ENCODE results near the gene BCKDHA.
"Not testable (repeated sequence)": the region's sequence is repeated elsewhere in the genome, so short reads cannot be mapped to it uniquely, and the experiment has no call there.

Gene BCKDHA

GRCh38 chr19:41408256-41408655 is 10.6 kb downstream of the BCKDHA start:
- no peak for DNase-seq

- not testable (repeated sequence) for DNase-seq
Observed at GRCh38 chr19:41408846-41409245, 11.2 kb downstream of the BCKDHA start.

DNA sequence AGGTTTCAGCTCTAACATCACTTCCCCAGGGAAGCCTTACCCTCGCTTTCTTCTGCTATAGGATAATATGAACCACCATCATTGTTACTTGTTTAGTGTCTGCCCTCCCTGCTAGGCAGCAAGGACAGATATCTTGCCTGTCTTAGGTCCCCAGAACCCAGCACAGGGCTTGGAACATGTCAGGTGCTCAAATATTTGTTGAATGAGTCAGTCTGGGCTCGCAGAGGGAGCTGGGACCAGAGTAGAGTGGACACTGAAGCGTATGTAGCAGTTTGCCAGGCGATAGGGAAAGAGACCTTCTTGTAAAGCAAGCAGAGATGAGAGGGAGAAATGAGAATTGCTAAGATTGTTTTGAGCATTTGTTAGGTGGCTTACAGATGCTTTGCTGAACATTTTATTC is 11.7 kb downstream of the BCKDHA start:
- peak; percentile 64 for DNase-seq

DNA sequence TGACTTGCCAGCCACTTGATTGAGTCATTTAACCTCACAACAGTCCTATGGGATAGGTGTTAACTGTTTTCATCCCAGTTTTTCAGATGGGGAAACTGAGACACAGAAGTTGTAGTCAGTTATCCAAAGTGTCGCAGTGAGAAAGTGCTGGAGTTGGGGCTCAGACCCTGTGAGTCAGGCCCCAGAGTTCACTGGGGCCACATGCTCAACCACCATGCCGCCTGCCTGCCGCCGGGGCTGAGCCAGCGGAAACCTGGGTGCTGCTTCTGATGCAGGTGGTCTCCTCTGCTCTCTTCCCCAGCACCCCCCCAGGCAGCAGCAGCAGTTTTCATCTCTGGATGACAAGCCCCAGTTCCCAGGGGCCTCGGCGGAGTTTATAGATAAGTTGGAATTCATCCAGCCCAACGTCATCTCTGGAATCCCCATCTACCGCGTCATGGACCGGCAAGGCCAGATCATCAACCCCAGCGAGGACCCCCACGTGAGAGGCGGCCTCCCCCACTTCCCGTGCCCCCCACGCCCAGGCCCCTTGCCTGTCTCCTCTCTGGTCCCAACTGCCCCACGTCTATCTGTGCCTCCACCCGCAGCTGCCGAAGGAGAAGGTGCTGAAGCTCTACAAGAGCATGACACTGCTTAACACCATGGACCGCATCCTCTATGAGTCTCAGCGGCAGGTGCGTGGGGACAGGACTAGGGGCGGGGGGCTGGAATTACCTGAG is 12.9 kb downstream of the BCKDHA start:
- DNase-seq = no peak

GRCh38 chr19:41411100-41411967 is 13.7 kb downstream of the BCKDHA start:
- no peak for DNase-seq

DNA sequence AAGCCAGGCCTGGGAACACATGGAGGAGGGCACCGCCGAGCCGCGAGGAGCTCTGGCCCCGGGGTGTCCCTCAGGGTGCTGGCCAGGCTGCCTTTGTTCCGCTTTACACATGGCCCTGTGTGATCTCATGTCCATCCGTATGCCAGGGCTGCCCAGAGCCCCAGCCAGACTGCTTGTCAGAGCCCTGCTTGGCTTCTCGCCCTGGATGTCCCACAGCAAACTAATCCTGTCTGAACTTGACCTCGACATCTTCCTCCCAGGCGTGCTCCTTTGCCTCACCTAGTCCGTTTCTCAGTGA is 14.3 kb downstream of the BCKDHA start:
- DNase-seq = no peak

- no peak for DNase-seq
Observed at GRCh38 chr19:41412953-41413352, 15.3 kb downstream of the BCKDHA start.

- no peak for DNase-seq
Observed at GRCh38 chr19:41413947-41414346, 16.3 kb downstream of the BCKDHA start.

DNA sequence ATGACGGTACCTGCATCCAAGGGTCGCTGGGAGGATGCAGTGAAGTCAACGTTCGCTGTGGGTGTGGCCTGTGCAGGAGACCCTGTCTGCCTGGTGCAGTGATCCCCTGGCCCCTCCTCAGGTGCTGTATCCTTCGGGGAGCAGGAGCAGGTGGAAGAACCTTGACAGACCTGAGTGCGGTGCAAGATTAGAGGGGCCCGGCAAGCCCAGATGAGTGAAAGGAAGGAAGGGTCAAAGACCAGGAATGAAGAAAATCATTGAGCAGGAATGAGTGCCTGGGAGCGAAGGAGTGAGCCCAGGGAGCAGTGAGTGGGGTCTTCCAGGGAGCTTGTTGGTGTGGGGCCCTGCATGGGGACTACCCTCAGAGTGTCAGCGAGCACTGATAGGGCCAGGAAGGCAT is 16.8 kb downstream of the BCKDHA start:
- DNase-seq = no peak

DNA sequence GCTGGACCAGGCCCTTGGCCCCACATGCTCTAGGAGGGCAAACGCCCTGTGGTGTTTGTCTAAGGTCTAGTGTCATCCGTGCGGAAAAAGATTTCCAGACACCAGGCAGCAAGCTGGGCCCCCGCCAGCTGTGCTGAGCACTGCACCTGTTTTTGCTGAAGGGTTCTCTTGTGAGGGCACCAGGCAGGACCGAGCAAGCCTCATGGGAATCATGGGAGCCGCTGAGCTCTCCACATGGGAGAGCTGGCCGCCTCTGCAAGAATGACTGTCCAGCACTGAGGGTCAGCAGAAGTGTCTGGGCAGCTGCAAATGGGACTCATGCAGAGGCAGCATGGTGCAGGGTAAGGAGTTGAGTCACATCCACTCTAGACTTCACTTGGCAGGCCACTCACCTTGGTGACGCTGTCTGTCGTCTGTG is 17.5 kb downstream of the BCKDHA start:
- no peak for DNase-seq

DNA sequence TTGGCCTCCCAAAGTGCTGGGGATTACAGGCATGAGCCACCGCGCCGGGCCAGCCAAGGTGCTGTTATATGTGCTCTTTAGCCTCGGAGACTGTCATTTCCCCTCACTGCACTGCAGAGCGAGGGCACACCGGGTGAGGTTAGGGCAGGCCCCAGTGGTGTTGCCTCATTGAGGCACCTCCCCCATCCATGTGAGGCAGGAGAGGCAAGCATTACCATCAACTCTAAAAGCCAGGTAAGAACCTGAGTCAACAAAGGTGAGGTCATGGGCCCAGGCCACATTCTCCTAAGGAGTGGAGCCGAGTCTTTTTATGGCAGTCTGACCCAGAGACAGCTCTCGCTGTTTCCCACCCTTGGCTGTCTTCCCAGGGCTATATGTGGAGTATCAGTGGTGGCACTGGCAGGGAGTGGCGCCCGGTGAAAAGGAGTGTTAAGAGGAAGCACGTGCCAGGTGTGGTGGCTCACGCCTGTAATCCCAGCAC is 18.6 kb downstream of the BCKDHA start:
- DNase-seq = no peak

- DNase-seq = no peak
Observed at GRCh38 chr19:41420101-41420880, 22.7 kb downstream of the BCKDHA start.

GRCh38 chr19:41421314-41421713 is 23.7 kb downstream of the BCKDHA start:
- no peak for DNase-seq

- DNase-seq = no peak
Observed at GRCh38 chr19:41421973-41422372, 24.4 kb downstream of the BCKDHA start.

GRCh38 chr19:41422456-41422855 is 24.8 kb downstream of the BCKDHA start:
- no peak for DNase-seq

DNA sequence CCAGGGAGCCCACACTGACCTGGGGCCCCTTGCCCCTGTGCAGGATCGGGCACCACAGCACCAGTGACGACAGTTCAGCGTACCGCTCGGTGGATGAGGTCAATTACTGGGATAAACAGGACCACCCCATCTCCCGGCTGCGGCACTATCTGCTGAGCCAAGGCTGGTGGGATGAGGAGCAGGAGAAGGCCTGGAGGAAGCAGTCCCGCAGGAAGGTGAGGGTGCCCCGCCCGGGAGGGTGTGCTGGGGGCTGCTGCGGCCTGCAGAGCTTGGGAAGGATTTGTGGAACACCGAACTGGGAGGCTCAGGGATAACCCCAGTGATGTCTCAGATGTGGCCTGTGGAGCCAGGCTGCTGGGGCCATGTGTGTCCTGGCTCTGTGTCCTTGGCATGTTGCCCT is 25.3 kb downstream of the BCKDHA start:
- no peak for DNase-seq

- DNase-seq = no peak
Observed at GRCh38 chr19:41424335-41425173, 26.9 kb downstream of the BCKDHA start.

GRCh38 chr19:41425174-41426115 is 27.8 kb downstream of the BCKDHA start:
- DNase-seq = no peak

DNA sequence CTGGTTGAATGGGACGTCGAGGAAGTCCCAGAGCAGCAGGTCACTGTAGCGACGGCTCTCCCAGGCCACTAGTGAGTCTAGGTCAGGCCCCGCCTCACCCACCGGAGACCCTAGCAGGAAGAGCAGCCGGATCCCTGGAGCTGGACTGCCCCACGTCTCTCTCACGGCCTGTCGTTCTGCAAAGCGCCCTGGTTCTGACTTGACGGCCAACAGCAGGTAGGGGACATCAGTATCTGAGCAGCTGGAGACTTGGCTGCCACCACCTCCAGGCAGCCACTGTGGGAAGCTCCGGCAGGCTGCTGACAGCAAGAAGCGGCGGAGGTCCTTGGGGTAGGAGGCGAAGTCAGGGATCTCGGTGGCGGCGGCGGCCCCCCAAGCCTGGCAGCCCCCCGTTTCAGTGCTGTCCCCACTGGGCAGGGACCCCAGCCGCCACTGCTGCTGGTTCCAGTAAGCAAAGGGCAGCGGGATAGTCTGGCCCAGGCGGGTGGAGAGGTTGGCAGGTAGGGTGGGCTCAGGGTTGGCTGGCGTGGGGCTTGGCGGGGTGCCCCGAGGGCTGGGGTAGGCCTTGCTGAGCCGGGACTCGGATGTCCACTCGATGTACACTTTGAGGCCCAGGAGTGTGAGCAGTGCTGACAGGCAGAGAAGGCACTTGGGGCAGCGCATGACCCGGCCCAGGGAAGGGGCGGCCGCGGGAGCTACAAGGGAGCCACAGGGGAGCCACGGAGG is 28.7 kb downstream of the BCKDHA start:
- DNase-seq = no peak

DNA sequence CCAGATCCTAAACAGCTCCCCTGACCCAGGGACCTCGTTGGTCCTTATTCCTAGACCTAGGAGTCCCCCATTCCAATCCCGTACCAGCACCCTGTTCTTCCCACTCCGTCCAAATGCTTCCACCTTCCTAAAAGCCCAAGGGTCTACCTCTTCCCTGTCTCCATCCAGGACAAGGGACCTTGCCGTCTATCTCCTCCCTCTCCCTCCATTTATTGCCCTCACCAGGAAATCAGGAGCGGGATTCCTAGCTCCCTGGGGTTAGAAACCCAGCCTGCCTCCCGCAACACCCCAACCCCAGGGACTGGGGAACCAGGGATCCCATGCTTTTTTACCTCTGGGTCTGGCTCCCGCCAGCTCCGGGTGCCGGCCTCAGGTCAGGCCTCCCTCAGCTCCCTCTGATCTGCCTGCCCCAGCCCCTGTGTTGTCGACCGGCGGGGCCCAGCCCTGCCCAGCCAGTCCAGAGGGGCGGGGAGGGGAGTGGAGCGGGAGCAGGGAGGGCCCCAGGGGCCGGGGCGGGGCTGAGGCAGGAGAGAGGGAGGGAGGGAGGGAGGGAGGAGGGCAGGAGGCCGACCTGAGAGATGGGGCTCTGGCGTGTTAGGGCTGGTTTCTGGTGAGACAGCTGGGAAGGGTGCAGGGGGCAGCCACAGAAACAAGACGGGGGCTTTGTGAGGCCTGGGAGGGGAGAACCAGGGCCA is 29.5 kb downstream of the BCKDHA start, which contains the start of gene B3GNT8:
B3GNT8 (minus strand) TSS at position 423 of the 695 bp plus-strand sequence. CDS start 596 bp downstream, outside the sequence.
- DNase-seq = no peak
